DMS53 treated with DMSO at 0.1 percent for 48 hours (cell line): ENCODE results near the gene LDLRAD4.

Experiments used
- DNase-seq: peaks from one replicate; lab custom pipeline; 2025; ENCODE audit not compliant: unreplicated experiment; lab: John Stamatoyannopoulos, UW

LDLRAD4 gene

GRCh38 chr18:13420969-13421686 is 202.6 kb downstream of the LDLRAD4 start:
- DNase-seq: no peak

- no peak for DNase-seq
Observed at GRCh38 chr18:13422541-13423147, 204.1 kb downstream of the LDLRAD4 start.

- no peak for DNase-seq
Observed at GRCh38 chr18:13423352-13423751, 204.8 kb downstream of the LDLRAD4 start.

- no peak for DNase-seq
Observed at GRCh38 chr18:13424363-13424762, 205.8 kb downstream of the LDLRAD4 start.

GRCh38 chr18:13425357-13426091 is 207.0 kb downstream of the LDLRAD4 start:
- DNase-seq: no peak

- DNase-seq: no peak
Observed at GRCh38 chr18:13427354-13427753, 208.8 kb downstream of the LDLRAD4 start.

GRCh38 chr18:13428319-13428718 is 209.8 kb downstream of the LDLRAD4 start:
- no peak for DNase-seq

- DNase-seq: no peak
Observed at GRCh38 chr18:13429016-13429415, 210.5 kb downstream of the LDLRAD4 start.

- DNase-seq: no peak
Observed at GRCh38 chr18:13429884-13430510, 211.4 kb downstream of the LDLRAD4 start.

- DNase-seq: no peak
Observed at GRCh38 chr18:13430663-13431062, 212.1 kb downstream of the LDLRAD4 start.

GRCh38 chr18:13431886-13432285 is 213.3 kb downstream of the LDLRAD4 start:
- DNase-seq: no peak

- DNase-seq: no peak
Observed at GRCh38 chr18:13433125-13433524, 214.6 kb downstream of the LDLRAD4 start.

- DNase-seq: no peak
Observed at GRCh38 chr18:13433685-13434084, 215.1 kb downstream of the LDLRAD4 start.

GRCh38 chr18:13434854-13435253 is 216.3 kb downstream of the LDLRAD4 start:
- DNase-seq: no peak

GRCh38 chr18:13435586-13436333 is 217.2 kb downstream of the LDLRAD4 start:
- DNase-seq: no peak

- no peak for DNase-seq
Observed at GRCh38 chr18:13436576-13436975, 218.0 kb downstream of the LDLRAD4 start.

GRCh38 chr18:13437034-13437433 is 218.5 kb downstream of the LDLRAD4 start:
- no peak for DNase-seq

- DNase-seq: no peak
Observed at GRCh38 chr18:13437796-13438506, 219.4 kb downstream of the LDLRAD4 start.

- DNase-seq: no peak
Observed at GRCh38 chr18:13438507-13439056, 220.0 kb downstream of the LDLRAD4 start.

- no peak for DNase-seq
Observed at GRCh38 chr18:13439461-13439860, 220.9 kb downstream of the LDLRAD4 start.
